HG02852 (cell line): Measurements from ENCODE around the gene PPP6R3.
"Not testable (repeated sequence)": the region's sequence is repeated elsewhere in the genome, so short reads cannot be mapped to it uniquely, and the experiment has no call there.

Source experiments
- ATAC-seq: cut with Tn5 transposase; IDR thresholded peaks from one replicate; pipeline ENCODE4 v1.9.1; 2021; ENCODE audit warnings: mild to moderate bottlenecking, moderate library complexity; ENCODE audit not compliant: unreplicated experiment

The PPP6R3 gene

DNA sequence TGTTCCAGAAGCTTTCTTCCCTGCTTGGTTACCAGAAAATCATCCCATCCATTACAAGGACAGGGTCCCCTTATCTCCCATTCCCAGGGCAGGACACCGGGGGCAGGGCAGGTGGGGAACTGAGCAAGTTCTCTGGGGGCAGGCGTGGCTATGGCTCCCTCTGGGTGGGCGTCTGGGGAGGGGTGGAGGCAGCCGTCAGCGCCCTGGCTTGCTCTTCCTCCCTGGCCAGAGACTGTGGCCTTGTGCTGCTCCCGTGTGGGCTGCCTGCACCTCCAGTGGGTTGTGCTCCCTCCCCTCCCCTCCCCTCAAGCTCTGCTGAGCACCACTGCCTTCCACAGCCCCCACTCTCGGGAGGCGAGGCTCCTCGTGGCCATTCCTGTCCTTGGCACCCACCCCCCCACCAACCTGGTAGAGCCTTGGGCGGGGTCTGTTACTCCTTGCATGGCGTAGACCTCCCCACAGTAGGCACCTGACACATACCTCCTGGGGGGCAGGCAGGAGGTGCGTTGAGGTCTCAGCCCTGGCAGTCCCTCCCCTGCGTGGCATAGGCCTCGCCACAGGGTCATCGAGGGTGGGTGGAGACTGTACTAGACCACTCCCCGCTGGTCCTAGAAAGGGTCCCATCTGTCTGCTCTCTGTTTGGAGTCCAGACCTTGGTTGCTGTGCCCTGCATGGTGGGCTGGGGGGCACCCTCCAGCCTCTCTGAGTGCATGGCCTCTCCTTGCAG is 24.2 kb upstream of the PPP6R3 start:
- no peak for ATAC-seq

DNA sequence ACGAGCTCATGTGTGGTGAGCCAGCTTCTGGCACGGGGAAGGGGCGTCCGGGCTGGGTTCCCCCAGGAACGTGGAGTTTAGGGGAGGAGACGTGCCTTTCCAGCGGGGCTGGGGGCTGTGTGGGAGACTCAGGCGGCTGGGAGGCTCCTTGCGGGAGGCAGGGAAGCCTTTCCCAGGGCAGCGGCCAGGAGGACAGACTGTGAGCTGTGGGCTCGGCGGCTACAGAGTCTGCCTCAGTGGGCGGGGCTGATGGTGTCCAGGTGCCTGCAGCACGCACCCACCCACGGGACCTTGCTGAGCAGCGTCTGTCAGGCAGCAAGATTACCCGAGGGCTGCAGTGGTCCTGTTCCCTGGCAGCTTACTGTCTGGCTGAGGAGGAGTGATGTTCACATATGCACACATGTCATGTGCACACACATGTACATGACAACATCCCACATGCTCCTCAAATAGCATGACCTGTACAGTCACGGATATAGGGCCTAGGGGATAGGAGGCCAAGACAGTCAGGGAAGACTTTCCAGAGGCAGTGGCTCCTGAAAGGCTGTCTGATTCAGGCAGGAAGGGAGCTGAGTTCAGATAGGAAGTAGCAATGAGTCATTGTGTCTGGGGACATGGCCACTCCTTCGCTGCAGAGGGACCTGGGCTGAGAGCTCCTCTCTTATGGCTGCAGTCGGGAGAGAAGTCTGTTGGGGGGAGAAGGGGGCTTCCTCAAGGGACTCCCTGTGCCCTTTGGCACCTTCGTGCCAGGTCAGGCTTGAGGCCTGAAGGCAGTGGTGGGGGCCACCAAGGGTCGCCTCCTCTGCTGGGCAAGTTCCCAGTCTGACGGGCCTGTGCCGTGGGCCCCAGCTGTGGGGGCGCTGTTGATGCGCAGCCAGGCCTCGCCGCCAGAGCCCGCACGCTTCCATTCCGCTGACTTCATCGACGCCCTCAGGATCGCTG is 23.3 kb upstream of the PPP6R3 start:
- ATAC-seq, result no peak

DNA sequence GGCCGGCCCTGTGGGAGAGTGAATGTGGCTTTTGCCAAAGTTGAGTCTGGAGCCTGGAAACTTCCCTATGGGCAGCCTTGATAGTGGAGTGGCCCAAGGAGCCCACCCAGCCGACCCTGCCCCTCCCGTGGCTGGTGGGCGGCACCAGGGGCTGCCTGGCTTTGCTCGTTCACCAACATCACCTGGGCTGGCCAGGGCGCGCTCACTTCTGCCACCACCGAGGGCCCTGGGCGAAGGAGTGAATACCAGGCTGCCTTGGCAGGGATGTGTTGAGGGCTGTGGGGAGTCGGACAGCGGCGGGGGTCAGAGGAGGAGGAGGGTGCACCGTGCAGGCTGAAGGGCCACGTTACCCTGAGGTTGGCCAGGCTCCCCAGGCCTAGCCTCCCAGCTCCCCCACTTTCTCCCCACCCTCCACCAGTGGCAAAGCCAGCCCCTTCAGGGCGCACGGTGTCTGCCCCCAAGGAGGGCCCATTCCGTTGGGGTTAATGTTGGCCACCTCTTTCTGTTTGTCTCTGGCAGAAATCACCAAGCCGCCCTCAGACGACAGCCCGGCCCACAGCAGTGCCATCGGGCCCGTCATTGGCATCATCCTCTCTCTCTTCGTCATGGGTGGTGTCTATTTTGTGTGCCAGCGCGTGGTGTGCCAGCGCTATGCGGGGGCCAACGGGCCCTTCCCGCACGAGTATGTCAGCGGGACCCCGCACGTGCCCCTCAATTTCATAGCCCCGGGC is 22.5 kb upstream of the PPP6R3 start:
- no peak for ATAC-seq

DNA sequence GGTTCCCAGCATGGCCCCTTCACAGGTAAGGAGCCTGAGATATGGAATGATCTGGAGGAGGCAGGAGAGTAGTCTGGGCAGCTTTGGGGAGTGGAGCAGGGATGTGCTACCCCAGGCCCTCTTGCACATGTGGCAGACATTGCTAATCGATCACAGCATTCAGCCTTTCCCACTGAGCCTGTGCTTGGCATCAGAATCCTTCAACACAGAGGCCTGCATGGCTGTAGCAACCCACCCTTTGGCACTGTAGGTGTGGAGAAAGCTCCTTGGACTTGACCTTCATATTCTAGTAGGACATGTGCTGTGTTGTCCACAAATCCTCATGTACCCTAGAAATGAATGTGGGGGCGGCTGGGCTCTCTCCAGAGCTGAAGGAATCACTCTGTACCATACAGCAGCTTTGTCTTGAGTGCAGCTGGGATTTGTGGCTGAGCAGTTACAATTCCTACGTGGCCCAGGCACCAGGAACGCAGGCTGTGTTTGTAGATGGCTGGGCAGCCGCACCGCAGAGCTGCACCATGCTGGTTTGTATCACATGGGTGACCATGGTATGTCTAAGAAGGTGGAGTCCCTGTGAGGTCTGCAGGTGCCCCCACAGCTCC is 21.8 kb upstream of the PPP6R3 start:
- no peak for ATAC-seq

DNA sequence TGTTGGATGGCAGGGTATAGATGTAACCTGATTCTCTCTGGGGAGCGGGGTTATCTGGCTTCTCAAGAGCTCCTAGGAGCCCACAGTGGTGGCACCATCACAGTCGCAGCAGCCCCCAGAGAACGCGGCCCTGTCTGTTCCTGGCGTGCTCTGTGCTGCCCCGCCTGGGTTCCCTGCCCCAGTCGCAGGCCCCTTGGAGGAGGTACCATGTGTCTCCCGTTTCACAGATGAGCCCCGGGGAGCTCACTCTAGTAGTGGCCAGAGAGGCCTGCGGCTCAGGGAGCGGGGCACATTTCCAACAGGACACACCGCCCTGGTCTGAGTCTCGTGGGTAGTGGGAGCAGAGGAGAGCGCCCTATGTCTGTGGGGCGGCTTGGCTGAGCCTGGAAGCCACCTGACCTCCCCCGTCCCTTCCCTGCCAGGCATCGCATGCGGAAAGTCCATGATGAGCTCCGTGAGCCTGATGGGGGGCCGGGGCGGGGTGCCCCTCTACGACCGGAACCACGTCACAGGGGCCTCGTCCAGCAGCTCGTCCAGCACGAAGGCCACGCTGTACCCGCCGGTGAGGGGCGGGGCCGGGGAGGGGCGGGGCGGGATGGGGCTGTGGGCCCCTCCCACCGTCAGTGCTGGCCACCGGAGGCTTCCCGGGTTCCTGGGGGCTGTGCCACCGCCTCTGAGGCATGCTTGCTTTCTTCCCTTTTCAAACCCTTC is 21.0 kb upstream of the PPP6R3 start:
- no peak for ATAC-seq

DNA sequence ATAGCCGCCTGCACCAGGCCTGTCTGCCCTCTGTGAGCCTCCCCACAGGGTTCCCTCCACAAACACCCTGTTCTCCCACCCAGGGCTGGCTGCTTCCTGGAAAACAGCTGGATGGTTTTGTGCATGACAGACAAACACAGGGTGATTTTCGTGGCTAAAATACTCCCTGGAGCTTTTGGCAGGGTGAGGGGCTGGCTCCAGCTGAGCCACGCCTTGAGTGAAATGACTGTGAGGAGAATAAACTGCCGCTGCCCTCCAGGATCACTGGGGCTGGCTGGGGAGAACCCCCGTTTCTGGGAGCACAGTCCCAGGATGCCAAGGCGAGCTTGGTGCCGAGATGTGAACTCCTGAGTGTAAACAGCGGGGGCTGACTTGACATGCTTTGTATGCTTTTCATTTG is 20.3 kb upstream of the PPP6R3 start:
- ATAC-seq, result no peak

DNA sequence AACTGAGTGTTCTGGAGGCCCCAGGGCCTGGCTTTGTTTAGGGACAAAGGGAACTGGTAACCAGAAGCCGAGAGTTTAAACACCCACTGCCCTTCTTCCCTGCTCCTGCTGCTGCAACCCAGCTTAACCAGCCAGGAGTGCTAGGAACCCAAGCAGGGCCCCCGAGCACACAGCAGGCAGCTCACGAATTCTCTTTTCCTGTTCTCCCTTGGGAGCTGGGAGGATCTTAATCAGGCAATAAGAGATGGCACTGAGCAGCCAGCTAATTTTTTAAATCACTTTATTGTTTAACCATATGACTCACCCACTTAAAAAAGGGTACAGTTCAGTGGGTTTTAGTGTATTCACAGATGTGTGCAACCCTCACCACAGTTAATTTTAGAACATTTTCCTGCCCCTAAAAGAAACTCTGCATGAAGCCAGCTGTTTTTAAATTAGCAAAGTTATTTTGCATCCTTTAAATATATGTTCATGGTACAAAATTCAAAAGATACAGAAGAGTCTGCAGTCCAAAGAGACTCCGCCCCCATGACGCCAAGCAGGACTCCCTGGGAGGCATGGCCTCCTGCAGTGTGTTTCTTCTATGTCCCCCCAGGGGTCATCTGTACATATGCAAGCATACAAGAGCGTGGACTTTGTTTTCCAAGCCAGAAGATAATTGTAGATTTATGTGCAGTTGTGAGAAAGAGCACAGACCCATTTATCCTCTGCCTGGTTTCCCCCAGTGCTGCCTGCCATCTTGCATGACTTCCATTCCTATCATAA is 18.9 kb upstream of the PPP6R3 start:
- no peak for ATAC-seq

DNA sequence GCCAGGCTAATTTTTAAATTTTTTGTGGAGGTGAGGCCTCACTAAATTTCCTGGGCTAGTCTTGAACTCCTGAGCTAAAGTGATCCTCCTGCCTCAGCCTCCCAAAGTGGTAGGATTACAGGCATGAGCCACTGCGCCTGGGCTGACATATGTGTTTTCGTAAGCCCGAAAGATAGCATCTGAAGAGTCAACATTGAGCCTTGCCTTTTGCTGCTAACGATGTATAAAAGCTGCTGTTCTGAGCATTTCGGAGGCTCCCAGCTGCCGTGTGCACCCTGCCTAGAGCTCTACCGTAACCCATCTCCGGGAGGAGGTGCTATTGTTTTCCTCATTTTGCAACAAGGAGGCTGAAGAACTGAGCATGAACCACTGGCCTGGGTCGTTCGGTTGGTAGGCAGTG is 18.1 kb upstream of the PPP6R3 start:
- no peak for ATAC-seq

DNA sequence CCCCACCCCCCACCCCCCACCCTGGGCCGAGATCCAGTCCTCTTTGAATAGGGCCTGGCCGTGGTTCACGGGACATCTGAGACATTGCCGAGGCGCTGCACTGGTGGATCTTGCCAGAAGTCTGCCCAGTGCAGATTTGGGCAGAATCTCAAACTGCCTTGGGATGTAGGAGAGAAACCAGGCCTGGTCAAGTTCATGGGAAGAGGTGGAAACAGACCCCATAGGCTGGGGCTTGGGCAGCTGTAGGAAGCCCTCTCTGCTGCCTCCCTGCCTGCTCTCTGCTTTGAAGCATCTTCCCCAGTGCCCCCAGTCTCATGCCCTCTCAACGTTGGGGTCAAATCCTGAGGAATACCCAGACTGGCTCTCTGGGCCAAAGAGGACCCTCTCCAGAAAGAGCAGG is 16.0 kb upstream of the PPP6R3 start:
- ATAC-seq, result no peak

DNA sequence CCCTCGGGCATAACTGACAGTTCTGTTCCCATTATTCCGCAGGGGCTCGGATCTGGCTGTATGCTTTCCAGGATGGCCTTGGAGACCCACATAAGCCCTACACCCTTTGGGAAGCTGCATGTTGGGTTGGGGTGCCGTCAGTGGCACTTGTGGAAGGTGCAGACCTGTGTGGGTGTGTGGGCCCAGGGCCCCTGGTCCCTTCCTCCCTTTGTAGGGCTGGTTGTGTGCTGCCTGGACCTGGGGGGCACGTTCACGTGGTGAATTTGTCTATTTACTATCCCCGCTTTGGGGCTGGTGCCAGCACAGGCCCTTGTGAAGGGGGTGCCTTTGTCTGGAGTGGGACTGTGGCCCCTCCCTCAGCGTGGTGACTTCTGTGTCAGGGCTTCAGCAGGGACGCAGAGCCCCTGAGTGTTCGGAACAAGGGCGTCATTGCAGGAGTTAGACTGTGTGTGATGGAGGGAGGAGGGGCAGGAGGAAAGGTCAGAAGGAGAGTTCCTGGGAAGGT is 15.0 kb upstream of the PPP6R3 start:
- ATAC-seq, result no peak

DNA sequence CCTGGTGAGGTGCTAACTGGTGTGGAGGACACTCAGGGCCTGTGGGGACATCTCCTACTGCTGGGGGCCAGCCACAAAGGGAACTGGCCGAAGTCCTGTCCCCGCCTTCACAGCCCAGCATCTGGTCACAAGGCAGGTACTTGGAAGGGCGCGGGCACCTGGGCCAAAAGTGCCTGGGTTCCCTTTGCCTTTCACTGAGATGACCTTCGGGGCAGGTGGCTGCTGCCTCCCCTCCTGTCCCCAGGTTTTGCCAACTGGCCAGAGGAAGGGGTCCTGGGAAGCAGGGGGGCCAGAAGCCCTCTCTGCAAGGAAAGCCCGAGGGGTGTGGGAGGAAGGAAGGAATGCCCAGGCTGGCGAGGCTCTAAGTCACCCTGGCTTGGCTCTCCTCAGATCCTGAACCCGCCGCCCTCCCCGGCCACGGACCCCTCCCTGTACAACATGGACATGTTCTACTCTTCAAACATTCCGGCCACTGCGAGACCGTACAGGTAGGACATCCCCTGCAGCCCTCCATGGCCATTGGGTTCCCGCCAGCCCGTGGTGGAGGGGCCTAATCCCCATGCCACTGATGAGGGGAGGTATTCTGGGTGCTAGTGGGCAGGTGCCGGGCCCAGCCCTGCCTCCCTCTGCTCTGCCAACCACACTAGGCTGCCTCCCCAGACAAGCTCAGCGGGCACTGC is 14.4 kb upstream of the PPP6R3 start:
- ATAC-seq, result no peak

DNA sequence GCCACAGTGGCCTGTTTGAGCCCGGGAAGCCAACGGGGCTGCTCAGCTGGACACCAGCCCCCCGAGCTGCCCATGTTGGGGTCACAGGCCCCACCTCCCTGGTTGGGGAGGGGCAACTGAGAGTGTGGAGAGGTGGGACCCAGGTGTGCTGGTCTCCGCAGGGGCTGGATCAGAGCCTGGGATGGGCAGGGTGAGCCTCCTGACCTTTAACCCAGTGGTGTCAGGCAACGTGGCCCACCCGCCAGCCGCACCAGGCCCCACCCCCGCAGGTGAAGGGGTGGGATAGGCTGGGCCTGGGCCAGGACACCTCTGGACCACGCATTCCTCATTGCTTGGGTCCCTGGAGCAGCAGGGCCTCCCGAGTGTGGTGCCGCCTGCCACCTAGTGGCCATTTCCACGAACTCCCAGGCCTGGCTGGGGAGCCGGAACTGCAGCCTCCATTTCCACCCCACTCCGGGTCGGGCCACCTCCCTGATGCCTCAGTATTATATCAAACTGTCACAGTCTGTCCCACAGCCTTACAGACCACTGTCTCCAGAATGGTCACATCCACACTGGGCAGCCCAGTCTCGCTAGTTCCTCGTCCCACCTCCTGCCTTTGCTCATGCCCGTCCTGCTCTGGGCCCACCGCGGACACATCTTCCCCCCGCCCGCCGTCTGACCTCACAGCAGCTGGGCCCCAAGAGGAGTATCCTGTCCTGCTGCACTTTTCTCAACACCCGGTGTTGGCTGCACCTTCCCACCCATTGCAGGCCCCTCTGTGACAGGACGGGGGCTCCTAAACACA is 13.3 kb upstream of the PPP6R3 start:
- peak; percentile 50 for ATAC-seq

DNA sequence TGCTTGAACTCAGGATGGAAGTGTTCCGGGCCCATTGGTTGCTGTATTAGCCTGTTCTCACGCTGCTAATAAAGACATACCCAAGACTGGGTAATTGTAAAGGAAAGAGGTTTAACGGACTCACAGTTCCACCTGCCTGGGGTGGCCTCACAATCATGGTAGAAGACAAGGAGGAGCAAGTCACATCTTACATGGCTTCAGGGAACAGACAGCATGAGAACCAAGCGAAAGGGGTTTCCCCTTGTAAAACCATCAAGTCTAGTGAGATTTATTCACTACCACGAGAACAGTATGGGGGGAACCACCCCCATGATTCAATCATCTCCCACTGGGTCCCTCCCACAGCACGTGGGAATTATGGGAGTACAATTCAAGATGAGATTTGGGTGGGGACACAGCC is 12.6 kb upstream of the PPP6R3 start:
- not testable (repeated sequence) for ATAC-seq

DNA sequence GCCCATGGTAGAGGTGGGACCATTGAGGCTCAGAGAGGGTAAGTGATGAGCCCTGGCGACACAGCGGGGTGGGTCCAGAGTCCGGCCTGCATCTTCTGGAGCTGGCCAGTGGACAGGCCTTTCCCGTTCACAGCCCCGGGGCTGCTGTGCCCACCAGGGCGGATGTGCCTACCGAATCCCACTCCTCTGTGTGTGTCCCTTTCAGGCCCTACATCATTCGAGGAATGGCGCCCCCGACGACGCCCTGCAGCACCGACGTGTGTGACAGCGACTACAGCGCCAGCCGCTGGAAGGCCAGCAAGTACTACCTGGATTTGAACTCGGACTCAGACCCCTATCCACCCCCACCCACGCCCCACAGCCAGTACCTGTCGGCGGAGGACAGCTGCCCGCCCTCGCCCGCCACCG is 11.9 kb upstream of the PPP6R3 start:
- no peak for ATAC-seq

DNA sequence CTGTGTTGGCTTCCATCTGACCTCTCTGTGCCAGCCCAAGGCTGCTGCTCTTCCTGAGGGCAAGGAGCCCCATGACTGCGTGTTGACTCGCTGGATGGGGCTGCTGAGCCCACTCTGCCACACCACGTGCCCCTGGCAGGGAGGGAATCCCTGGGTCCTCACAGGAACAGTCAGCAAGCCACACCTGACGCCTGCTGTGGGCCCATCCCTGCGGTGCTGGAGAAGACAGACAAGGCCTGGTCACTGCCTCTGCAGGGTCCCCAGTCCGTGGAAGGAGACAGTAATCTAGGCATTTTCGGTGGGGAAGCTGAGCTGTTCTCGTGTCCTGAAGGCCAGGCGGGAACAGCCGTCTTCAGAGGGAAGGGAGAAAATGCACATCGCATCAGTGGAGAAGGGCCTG is 10.6 kb upstream of the PPP6R3 start:
- no peak for ATAC-seq

DNA sequence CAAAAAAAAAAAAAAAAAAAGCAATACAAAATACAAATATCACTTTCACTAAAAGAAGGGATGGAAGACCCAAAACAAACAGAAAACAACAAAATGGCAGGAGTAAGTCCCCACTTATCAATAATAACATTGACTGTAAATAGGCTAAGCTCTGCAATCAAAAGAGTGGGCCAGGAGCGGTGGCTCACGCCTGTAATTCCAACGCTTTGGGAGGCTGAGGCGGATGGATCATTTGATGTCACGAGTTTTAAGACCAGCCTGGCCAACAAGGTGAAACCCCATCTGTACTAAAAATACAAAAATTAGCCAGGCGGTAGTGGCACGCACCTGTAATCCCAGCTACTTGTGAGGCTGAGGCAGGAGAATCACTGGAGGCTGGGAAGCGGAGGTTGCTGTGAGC is 9.8 kb upstream of the PPP6R3 start:
- no peak for ATAC-seq

DNA sequence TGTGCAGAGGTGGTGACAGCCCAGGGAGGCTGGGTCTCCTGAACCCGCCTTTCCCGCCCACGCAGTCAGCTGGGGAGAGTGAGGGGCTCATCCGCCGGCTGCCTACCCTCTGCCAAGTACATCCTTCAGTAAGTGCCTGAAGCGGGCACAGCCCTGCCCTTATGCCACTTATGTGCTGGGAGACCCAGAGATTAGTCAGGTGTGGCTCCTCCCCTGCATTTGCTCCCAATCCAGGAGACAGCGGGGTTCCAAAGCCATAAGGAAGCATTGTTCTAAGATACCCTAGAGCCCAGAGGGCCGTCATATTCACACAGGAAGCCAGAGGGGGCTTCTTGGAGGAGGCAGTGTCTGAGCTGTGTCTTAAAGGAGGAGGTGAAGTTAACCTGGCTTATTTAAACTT is 5.8 kb upstream of the PPP6R3 start:
- ATAC-seq, result no peak

DNA sequence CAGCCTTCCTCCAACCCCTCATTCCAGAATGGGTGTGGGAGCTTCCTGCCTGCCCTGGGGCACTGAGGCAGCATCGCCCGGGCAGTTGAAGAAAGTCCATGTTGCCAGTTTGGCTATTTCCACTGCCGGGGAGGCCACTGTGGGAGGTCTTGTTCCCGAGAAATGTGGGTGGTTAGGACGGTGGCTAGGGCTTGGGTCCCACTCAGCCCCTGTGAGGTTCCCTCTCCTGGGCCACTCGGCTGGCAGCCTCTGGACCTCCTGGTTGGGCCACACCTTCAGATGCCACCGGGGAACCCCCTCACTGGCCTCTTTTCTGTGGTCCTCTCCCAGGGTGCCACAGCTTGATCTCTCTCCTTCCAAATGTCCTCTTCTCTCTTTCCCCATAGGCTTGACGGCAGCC is 5.1 kb upstream of the PPP6R3 start:
- no peak for ATAC-seq
